Stomach (tissue), 4 donors: ENCODE results near the gene SP140.

ENCODE experiments used
- EP300 ChIP-seq: sonication (generic); formaldehyde crosslinking; IDR thresholded peaks from one replicate; pipeline ENCODE4 v1.6.1; 2017; ENCODE audit warnings: antibody characterized with exemption
- POLR2A ChIP-seq, 4 donors: fragments of 450-650 bp; IDR thresholded peaks; one replicate each; pipeline ENCODE4 v1.6.1; 2016; ENCODE audit warnings: antibody characterized with exemption in 4 of 4, control low read depth in 2 of 4, mild to moderate bottlenecking in 1 of 4, moderate library complexity in 1 of 4
- POLR2AphosphoS5 ChIP-seq, 3 donors: sonication (generic); formaldehyde crosslinking; IDR thresholded peaks; one replicate each; pipeline ENCODE4 v1.6.1; 2016; ENCODE audit warnings: antibody characterized with exemption in 3 of 3
- TF ChIP-seq, protein P1 (sequence below), 7 experiments: fragments of 450-650 bp in 4 of 7; fragments of 200-600 bp in 3 of 7; sonication (generic) in 3 of 7; IDR thresholded peaks; one replicate each; pipeline ENCODE4 v1.5.1; 2016 to 2019; ENCODE audit warnings: antibody characterized with exemption in 7 of 7, control low read depth in 2 of 7, mild to moderate bottlenecking in 1 of 7

DNA sequence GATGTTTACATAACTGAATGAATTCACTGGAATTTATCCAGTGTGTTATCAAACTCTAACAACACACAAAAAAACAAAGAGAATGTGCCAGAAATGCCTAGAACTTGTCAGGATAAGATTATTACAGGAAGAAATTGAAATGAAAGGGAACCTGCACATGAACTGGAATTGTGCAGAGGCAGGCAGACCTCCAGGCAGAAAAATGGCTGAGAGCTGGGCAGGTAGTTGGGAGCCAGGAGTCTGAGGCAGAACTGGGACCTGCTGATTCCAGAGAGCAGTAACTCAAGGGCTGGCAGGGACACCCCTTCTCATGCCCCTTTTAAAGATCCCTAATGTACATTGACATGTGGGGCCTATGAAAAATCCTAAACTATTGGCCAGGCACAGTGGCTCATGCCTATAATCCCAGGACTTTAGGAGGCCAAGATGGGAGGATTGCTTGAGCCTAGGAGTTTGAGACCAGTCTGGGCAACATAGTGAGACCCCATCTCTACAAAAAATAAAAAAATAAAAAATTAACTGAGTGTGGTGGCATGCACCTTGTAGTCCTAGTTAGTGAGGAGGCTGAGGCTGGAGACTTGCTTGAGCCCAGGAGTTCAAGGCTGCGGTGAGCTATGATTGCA, 5.1 kb upstream of the SP140 start:
- TF ChIP-seq EP300, result no peak
- TF ChIP-seq POLR2A (IDR thresholded peaks at IDR 0.05), result no peak
- TF ChIP-seq, protein P1, sequence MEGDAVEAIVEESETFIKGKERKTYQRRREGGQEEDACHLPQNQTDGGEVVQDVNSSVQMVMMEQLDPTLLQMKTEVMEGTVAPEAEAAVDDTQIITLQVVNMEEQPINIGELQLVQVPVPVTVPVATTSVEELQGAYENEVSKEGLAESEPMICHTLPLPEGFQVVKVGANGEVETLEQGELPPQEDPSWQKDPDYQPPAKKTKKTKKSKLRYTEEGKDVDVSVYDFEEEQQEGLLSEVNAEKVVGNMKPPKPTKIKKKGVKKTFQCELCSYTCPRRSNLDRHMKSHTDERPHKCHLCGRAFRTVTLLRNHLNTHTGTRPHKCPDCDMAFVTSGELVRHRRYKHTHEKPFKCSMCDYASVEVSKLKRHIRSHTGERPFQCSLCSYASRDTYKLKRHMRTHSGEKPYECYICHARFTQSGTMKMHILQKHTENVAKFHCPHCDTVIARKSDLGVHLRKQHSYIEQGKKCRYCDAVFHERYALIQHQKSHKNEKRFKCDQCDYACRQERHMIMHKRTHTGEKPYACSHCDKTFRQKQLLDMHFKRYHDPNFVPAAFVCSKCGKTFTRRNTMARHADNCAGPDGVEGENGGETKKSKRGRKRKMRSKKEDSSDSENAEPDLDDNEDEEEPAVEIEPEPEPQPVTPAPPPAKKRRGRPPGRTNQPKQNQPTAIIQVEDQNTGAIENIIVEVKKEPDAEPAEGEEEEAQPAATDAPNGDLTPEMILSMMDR (IDR thresholded peaks at IDR 0.05), result no peak
- no peak for TF ChIP-seq POLR2AphosphoS5 (IDR thresholded peaks at IDR 0.05)
